HepG2 (cell line): ENCODE data around the gene DUS1L. TPM values are rescaled to one million over a fixed set of nuclear protein-coding genes. Genes with fewer than 3 reads are reported as not detected.

Experiments
- ARNT2 ChIP-seq: sonication (generic); formaldehyde crosslinking; IDR thresholded peaks from 2 replicates; pipeline ENCODE4 v1.8.0; 2022; ENCODE audit warnings: mild to moderate bottlenecking, low read depth, missing genetic modification reagents, moderate library complexity
- BORCS8-MEF2B ChIP-seq: sonication (generic); formaldehyde crosslinking; IDR thresholded peaks from 2 replicates; pipeline ENCODE4 v1.8.0; 2022; ENCODE audit warnings: mild to moderate bottlenecking, missing genetic modification reagents
- CEBPZ ChIP-seq: IDR thresholded peaks from 2 replicates; pipeline ENCODE4 v1.6.1; 2012; ENCODE audit warnings: low read length, improper control_type of control experiment
- DDIT3 ChIP-seq: sonication (generic); formaldehyde crosslinking; IDR thresholded peaks from 2 replicates; pipeline ENCODE4 v1.4.0; 2020; ENCODE audit warnings: mild to moderate bottlenecking, missing genetic modification reagents
- EED ChIP-seq: sonication (generic); formaldehyde crosslinking; IDR thresholded peaks from 2 replicates; pipeline ENCODE4 v1.5.0; 2020; ENCODE audit warnings: mild to moderate bottlenecking, missing genetic modification reagents
- EP300 ChIP-seq, 3 experiments: sonication (generic) in 1 of 3; formaldehyde crosslinking in 1 of 3; IDR thresholded peaks; 2 replicates each; pipeline versions ENCODE4 v1.5.1 to v1.6.1; 2011 to 2020; ENCODE audit warnings: low read depth in 2 of 3, low read length in 2 of 3, borderline replicate concordance in 1 of 3, improper control_type of control experiment in 1 of 3, mild to moderate bottlenecking in 1 of 3, missing genetic modification reagents in 1 of 3, moderate library complexity in 1 of 3
- MAF1 ChIP-seq: sonication (generic); formaldehyde crosslinking; IDR thresholded peaks from 2 replicates; pipeline ENCODE4 v1.5.0; 2020; ENCODE audit warnings: missing genetic modification reagents, borderline replicate concordance
- MAFF ChIP-seq: IDR thresholded peaks from 2 replicates; pipeline ENCODE4 v1.6.1; 2011; ENCODE audit warnings: low read depth, low read length, improper control_type of control experiment
- MEF2D ChIP-seq: sonication (generic); formaldehyde crosslinking; IDR thresholded peaks from 2 replicates; pipeline ENCODE4 v1.5.1; 2020; ENCODE audit warnings: mild to moderate bottlenecking, missing genetic modification reagents
- ONECUT2 ChIP-seq: sonication (generic); formaldehyde crosslinking; IDR thresholded peaks from 2 replicates; pipeline ENCODE4 v1.4.0; 2020; ENCODE audit warnings: missing genetic modification reagents
- RXRA ChIP-seq: sonication (generic); formaldehyde crosslinking; IDR thresholded peaks from 2 replicates; pipeline ENCODE4 v1.5.1; 2020; ENCODE audit warnings: missing genetic modification reagents
- SNAPC5 ChIP-seq: sonication (generic); formaldehyde crosslinking; IDR thresholded peaks from 2 replicates; pipeline ENCODE4 v1.8.1; 2023; ENCODE audit warnings: mild to moderate bottlenecking, missing genetic modification reagents, borderline replicate concordance
- ZFP41 ChIP-seq: sonication (generic); formaldehyde crosslinking; IDR thresholded peaks from 2 replicates; pipeline ENCODE4 v1.4.0; 2020; ENCODE audit warnings: mild to moderate bottlenecking, missing genetic modification reagents, borderline replicate concordance
- ZNF382 ChIP-seq: sonication (generic); formaldehyde crosslinking; IDR thresholded peaks from 2 replicates; pipeline ENCODE4 v1.5.0; 2020; ENCODE audit warnings: missing genetic modification reagents, mild to moderate bottlenecking, borderline replicate concordance
- ZNF558 ChIP-seq: sonication (generic); formaldehyde crosslinking; IDR thresholded peaks from 2 replicates; pipeline ENCODE4 v1.9.0; 2022; ENCODE audit warnings: mild to moderate bottlenecking, missing genetic modification reagents, borderline replicate concordance
- ZNF777 ChIP-seq: sonication (generic); formaldehyde crosslinking; IDR thresholded peaks from 2 replicates; pipeline ENCODE4 v1.4.0; 2020; ENCODE audit warnings: missing genetic modification reagents
- polyA plus RNA-seq, 8 experiments: library from polyadenylated mRNA; depleted of rRNA in 3 of 8; stranded (reverse) in 7 of 8; unstranded in 1 of 8; fragments of >200 nt; fragmentation: Illumina TruSeq in 4 of 8; extraction: Trizol in 4 of 8; gene quantifications; 2 replicates each; pipeline versions ENCODE4 v1.2.1 to v1.2.3, GENCODE V29; 2011 to 2016; ENCODE audit warnings: low read depth in 4 of 8, missing spikeins in 1 of 8, mixed read lengths in 1 of 8; ENCODE audit not compliant: insufficient read depth in 1 of 8
- total RNA-seq, 5 experiments: library from RNA; depleted of rRNA; stranded (reverse); fragments of >200 nt; fragmentation: Illumina TruSeq; extraction: Trizol; gene quantifications; 2 replicates each; pipeline ENCODE4 v1.2.3, GENCODE V29; 2016; ENCODE audit warnings: low read depth in 1 of 5
- TF ChIP-seq, protein P1 (sequence below): sonication (generic); formaldehyde crosslinking; IDR thresholded peaks from 2 replicates; pipeline ENCODE4 v1.4.0; 2020; ENCODE audit warnings: missing genetic modification reagents, low read depth, mild to moderate bottlenecking, borderline replicate concordance
- TF ChIP-seq, protein P2 (sequence below): sonication (generic); formaldehyde crosslinking; IDR thresholded peaks from 2 replicates; pipeline ENCODE4 v1.5.0; 2020; ENCODE audit warnings: mild to moderate bottlenecking, missing genetic modification reagents, borderline replicate concordance
- TF ChIP-seq, protein P3 (sequence below): sonication (generic); formaldehyde crosslinking; IDR thresholded peaks from 2 replicates; pipeline ENCODE4 v1.5.1; 2020; ENCODE audit warnings: missing genetic modification reagents, mild to moderate bottlenecking, borderline replicate concordance

DUS1L gene
- total and polyA plus RNA-seq, 2 of the 13 experiments (the other 11 are each of a cell fraction or from before 2014, with no cell fraction given) = 81.0 to 109 TPM

DNA sequence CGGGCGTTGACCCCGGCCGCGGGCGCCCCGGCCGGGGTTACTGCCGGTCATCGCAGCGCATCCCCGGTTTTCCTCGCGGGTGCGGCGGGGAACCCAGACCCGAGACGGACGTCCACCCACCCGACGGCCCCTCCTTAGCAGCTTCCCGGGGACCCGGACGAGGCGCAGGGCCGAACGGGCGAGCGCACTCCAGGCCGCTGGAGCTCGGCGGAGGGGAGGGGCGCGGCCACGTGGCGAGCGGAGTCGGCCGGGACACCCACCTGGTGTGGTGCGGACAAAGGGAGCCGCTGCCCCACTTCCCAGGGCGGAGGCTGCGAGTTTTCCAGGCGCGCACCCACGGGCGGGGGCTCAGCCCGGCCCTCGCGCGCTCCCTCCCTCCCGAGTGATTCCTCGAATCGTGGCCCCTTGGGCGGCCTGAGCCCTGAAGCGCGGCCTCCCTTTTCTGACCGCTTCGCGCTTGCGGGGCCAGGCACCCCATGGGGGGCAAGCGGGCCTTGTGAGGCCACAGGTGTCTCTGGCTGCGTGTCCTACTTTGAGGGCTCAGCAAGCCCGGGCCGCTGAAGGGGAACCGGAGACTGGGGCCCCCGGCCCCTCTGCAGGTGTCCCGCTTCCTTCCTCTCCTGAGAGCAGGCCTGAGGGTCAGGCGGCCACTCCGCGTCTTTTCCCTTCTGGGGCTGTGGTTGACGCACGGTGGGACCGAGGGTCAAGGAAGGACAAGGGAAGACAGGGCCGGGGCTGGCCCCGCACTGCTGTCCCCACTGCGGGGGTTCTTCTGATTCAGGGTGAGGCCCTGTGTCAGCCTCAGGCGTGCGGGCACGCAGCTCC lies 33.5 kb upstream of the DUS1L start (continued):
- TF ChIP-seq ZFP41 (CRISPR knock-in tag) (no peak), ZNF777 (CRISPR knock-in tag) (peak; percentile 86; the same call in 1 of the 2 replicates), EED (CRISPR knock-in tag) (no peak), RXRA (peak; percentile 98), ZNF558 (CRISPR knock-in tag) (no peak), ARNT2 (CRISPR knock-in tag) (no peak), ONECUT2 (no peak), ZNF382 (no peak), MAFF (no peak), BORCS8-MEF2B (CRISPR knock-in tag) (peak; percentile 61; the same call in 1 of the 2 replicates), MAF1 (CRISPR knock-in tag) (no peak), DDIT3 (CRISPR knock-in tag) (no peak), SNAPC5 (CRISPR knock-in tag) (no peak; the same call in 1 of the 2 replicates), MEF2D (CRISPR knock-in tag) (no peak), EP300 (IDR thresholded peaks at IDR 0.05; ENCODE audit: low read depth in 2 of 2, low read length in 2 of 2) (peak in 1 of 2 experiments; percentile 39; a peak in 1 of 4 replicates), EP300 (CRISPR knock-in tag; IDR thresholded peaks at IDR 0.05; ENCODE audit: borderline replicate concordance) (0 out of 2 replicates have a peak, but pooled peaks have one; percentile 9), CEBPZ (no peak)
- TF ChIP-seq, protein P1, sequence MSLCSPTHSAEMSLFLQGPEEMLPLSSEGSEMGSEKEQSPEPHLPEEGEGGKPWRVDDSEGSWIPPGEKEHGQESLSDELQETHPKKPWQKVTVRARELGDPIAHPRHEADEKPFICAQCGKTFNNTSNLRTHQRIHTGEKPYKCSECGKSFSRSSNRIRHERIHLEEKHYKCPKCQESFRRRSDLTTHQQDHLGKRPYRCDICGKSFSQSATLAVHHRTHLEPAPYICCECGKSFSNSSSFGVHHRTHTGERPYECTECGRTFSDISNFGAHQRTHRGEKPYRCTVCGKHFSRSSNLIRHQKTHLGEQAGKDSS (CRISPR knock-in tag) = 0 out of 2 replicates have a peak, but pooled peaks have one; percentile 14
- TF ChIP-seq, protein P2, sequence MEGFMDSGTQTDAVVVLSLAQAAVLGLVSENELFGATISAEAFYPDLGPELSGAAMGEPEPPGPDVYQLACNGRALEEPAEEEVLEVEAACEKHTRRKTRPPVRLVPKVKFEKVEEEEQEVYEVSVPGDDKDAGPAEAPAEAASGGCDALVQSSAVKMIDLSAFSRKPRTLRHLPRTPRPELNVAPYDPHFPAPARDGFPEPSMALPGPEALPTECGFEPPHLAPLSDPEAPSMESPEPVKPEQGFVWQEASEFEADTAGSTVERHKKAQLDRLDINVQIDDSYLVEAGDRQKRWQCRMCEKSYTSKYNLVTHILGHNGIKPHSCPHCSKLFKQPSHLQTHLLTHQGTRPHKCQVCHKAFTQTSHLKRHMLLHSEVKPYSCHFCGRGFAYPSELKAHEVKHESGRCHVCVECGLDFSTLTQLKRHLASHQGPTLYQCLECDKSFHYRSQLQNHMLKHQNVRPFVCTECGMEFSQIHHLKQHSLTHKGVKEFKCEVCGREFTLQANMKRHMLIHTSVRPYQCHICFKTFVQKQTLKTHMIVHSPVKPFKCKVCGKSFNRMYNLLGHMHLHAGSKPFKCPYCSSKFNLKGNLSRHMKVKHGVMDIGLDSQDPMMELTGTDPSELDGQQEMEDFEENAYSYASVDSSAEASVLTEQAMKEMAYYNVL (CRISPR knock-in tag) = no peak
- TF ChIP-seq, protein P3, sequence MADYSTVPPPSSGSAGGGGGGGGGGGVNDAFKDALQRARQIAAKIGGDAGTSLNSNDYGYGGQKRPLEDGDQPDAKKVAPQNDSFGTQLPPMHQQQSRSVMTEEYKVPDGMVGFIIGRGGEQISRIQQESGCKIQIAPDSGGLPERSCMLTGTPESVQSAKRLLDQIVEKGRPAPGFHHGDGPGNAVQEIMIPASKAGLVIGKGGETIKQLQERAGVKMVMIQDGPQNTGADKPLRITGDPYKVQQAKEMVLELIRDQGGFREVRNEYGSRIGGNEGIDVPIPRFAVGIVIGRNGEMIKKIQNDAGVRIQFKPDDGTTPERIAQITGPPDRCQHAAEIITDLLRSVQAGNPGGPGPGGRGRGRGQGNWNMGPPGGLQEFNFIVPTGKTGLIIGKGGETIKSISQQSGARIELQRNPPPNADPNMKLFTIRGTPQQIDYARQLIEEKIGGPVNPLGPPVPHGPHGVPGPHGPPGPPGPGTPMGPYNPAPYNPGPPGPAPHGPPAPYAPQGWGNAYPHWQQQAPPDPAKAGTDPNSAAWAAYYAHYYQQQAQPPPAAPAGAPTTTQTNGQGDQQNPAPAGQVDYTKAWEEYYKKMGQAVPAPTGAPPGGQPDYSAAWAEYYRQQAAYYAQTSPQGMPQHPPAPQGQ = peak; percentile 17; the same call in 1 of the 2 replicates
